HG03521 (cell line): Measurements from ENCODE around the gene RRAD.

ENCODE experiments used
- ATAC-seq: cut with Tn5 transposase; IDR thresholded peaks from one replicate; pipeline ENCODE4 v1.9.1; 2021; ENCODE audit warnings: mild to moderate bottlenecking, moderate library complexity; ENCODE audit not compliant: unreplicated experiment

Gene RRAD

GRCh38 chr16:66882702-66883101 is 42.6 kb downstream of the RRAD start:
- no peak for ATAC-seq

GRCh38 chr16:66881964-66882508 is 43.3 kb downstream of the RRAD start:
- ATAC-seq: no peak

- no peak for ATAC-seq
Measured at GRCh38 chr16:66881560-66881959, 43.8 kb downstream of the RRAD start.

- ATAC-seq: no peak
Measured at GRCh38 chr16:66881014-66881417, 44.3 kb downstream of the RRAD start.

GRCh38 chr16:66880288-66881013 is 44.9 kb downstream of the RRAD start, which contains the start of gene PDP2:
PDP2 (plus strand) TSS chr16:66880515; CDS start chr16:66884285, 3,770 bp downstream.
- peak; percentile 91 for ATAC-seq

- no peak for ATAC-seq
Measured at GRCh38 chr16:66878067-66878466, 47.3 kb downstream of the RRAD start.

- ATAC-seq: no peak
Measured at GRCh38 chr16:66874079-66874775, 51.1 kb downstream of the RRAD start.

- no peak for ATAC-seq
Measured at GRCh38 chr16:66873685-66874055, 51.7 kb downstream of the RRAD start.

- peak; percentile 76 for ATAC-seq
Measured at GRCh38 chr16:66872943-66873684, 52.2 kb downstream of the RRAD start.

GRCh38 chr16:66872559-66872942 is 52.8 kb downstream of the RRAD start:
- ATAC-seq: no peak

GRCh38 chr16:66871840-66872239 is 53.5 kb downstream of the RRAD start:
- ATAC-seq: no peak
